GM12878 (cell line): Measurements from ENCODE around the gene ZNF804A. TPM values are rescaled to one million over a fixed set of nuclear protein-coding genes. Genes with fewer than 3 reads are reported as not detected.

Experiments
- ATAC-seq: fragments of 200-7000 bp; cut with Tn5 transposase; 3 replicates; pipeline ENCODE4 v1.9.1; 2020; ENCODE audit warnings: mild to moderate bottlenecking, moderate library complexity
- BruUV-seq: library from RNA; stranded (reverse); fragments of 400-500 nt; replicated peaks from 2 replicates; lab custom pipeline; 2021; lab: Mats Ljungman, UMichigan
- CTCF ChIA-PET: fragments of 300-600 bp; sonication (Branson Sonifier 250); formaldehyde crosslinking; extraction: SDS; loops from one replicate; lab custom pipeline; 2021; ENCODE audit warnings: inconsistent platforms; lab: Yijun Ruan, JAX
- POLR2A ChIA-PET: fragments of 350-600 bp; formaldehyde crosslinking; extraction: SDS; loops from one replicate; lab custom pipeline; 2021; ENCODE audit warnings: inconsistent platforms; lab: Charles Lee
- RAD21 ChIA-PET: fragments of 300-600 bp; sonication (Branson Sonifier 250); formaldehyde crosslinking; loops from one replicate; lab custom pipeline; 2023; ENCODE audit warnings: antibody characterized with exemption; ENCODE audit not compliant: unreplicated experiment; lab: Charles Lee
- SMC1A ChIA-PET: fragments of 300-600 bp; sonication (Branson Sonifier 250); formaldehyde crosslinking; loops from one replicate; lab custom pipeline; 2023; ENCODE audit not compliant: unreplicated experiment, uncharacterized antibody; lab: Charles Lee
- DNase-seq: peaks from one replicate; pipeline ENCODE4 v3.0.0-alpha.2; 2011; ENCODE audit warnings: low read depth, low spot score
- FAIRE-seq: peaks from 3 replicates; lab custom pipeline; 2011; peaks lifted over from hg19 to GRCh38; lab: Jason Lieb, UNC
- H2AFZ ChIP-seq: 2 replicates; pipeline ENCODE4 v1.6.0; 2011; ENCODE audit warnings: low read depth, low read length, control low read depth; ENCODE audit not compliant: control insufficient read depth
- H3K27ac ChIP-seq: 2 replicates; pipeline ENCODE4 v1.5.1; 2011; ENCODE audit warnings: control low read depth; ENCODE audit not compliant: control insufficient read depth, insufficient read depth
- H3K27me3 ChIP-seq, 2 experiments: replicated peaks in 1 of 2; 2 replicates each; pipeline versions ENCODE4 v1.6.0 to v1.6.1; 2011; ENCODE audit warnings: low read length in 1 of 2; ENCODE audit not compliant: control insufficient read depth in 2 of 2, insufficient read depth in 2 of 2
- H3K36me3 ChIP-seq, 2 experiments: 2 replicates each; pipeline ENCODE4 v1.5.1; 2011; ENCODE audit warnings: low read length in 1 of 2; ENCODE audit not compliant: control insufficient read depth in 2 of 2, insufficient read depth in 2 of 2
- H3K4me1 ChIP-seq: 2 replicates; pipeline ENCODE4 v1.6.1; 2011; ENCODE audit warnings: mild to moderate bottlenecking, low read length, moderate library complexity, mixed read lengths; ENCODE audit not compliant: control insufficient read depth, insufficient read depth
- H3K4me2 ChIP-seq: 2 replicates; pipeline ENCODE4 v1.6.0; 2011; ENCODE audit warnings: control low read depth; ENCODE audit not compliant: control insufficient read depth, insufficient read depth
- H3K4me3 ChIP-seq: fragments of 200-600 bp; sonication (generic); 2 replicates; pipeline ENCODE4 v1.5.1; 2016
- H3K79me2 ChIP-seq: 2 replicates; pipeline ENCODE4 v1.6.0; 2011; ENCODE audit warnings: low read length; ENCODE audit not compliant: control insufficient read depth, insufficient read depth
- H3K9ac ChIP-seq: 2 replicates; pipeline ENCODE4 v1.8.0; 2011; ENCODE audit warnings: low read length, control low read depth, mixed read lengths; ENCODE audit not compliant: control insufficient read depth, insufficient read depth
- H3K9me3 ChIP-seq: replicated peaks from 3 replicates; pipeline ENCODE4 v1.5.1; 2011; ENCODE audit warnings: mild to moderate bottlenecking, low read length; ENCODE audit not compliant: control insufficient read depth, insufficient read depth
- H4K20me1 ChIP-seq: 2 replicates; pipeline ENCODE4 v1.6.0; 2011; ENCODE audit not compliant: control insufficient read depth, insufficient read depth
- BCL11A ChIP-seq: IDR thresholded peaks from 2 replicates; pipeline ENCODE4 v1.6.1; 2011; ENCODE audit warnings: low read depth, low read length
- CBX5 ChIP-seq: sonication (generic); IDR thresholded peaks from 2 replicates; pipeline ENCODE4 v1.6.1; 2016; ENCODE audit warnings: low read depth, moderate library complexity, mild to moderate bottlenecking, inconsistent platforms
- SMAD1 ChIP-seq: fragments of 450-650 bp; IDR thresholded peaks from 2 replicates; pipeline ENCODE4 v1.6.1; 2018; ENCODE audit warnings: mild to moderate bottlenecking, low read depth; ENCODE audit not compliant: partially characterized antibody
- SUZ12 ChIP-seq: fragments of 200-600 bp; sonication (generic); IDR thresholded peaks from one replicate; pipeline ENCODE4 v1.6.1; 2018; ENCODE audit warnings: antibody characterized with exemption, mild to moderate bottlenecking; ENCODE audit not compliant: unreplicated experiment
- TCF7 ChIP-seq: IDR thresholded peaks from 2 replicates; pipeline ENCODE4 v1.6.1; 2014; ENCODE audit warnings: antibody characterized with exemption, borderline replicate concordance
- ZNF622 ChIP-seq: fragments of 450-650 bp; IDR thresholded peaks from 2 replicates; pipeline ENCODE4 v1.6.1; 2017; ENCODE audit warnings: mild to moderate bottlenecking, inconsistent platforms
- in situ Hi-C: fragments of 300-500 bp; cut with MboI; formaldehyde crosslinking; loops from 9 replicates; pipeline ENCODE4 v1.14.3; 2018; ENCODE audit warnings: mixed read lengths
- intact Hi-C: fragments of 100-400 bp; cut with micrococcal nuclease; formaldehyde crosslinking; loops from one replicate; pipeline ENCODE4 v1.14.2; 2022; ENCODE audit not compliant: unreplicated experiment
- polyA plus RNA-seq, 11 experiments: library from polyadenylated mRNA; depleted of rRNA in 4 of 11; unstranded in 6 of 11; stranded (reverse) in 5 of 11; fragments of >200 nt; fragmentation: Nextera tagmentation in 4 of 11; fragmentation: Illumina TruSeq in 1 of 11; extraction: Ambion mirVana in 4 of 11; extraction: Trizol in 1 of 11; gene quantifications; 1 replicate in 1 of 11; 2 replicates in 10 of 11; pipeline versions ENCODE4 v1.2.1 to v1.2.3, GENCODE V29; 2011 to 2016; ENCODE audit warnings: inconsistent platforms in 2 of 11, missing spikeins in 2 of 11, low read depth in 1 of 11
- total RNA-seq, 4 experiments: library from RNA; depleted of rRNA in 3 of 4; stranded (reverse); fragments of >200 nt in 3 of 4; fragmentation: Illumina TruSeq in 1 of 4; extraction: Trizol in 1 of 4; gene quantifications; 2 replicates each; pipeline versions ENCODE4 v1.2.1 to v1.2.3, GENCODE V29; 2013 to 2021
- TF ChIP-seq, protein P1 (sequence below): fragments of 450-650 bp; conservative IDR thresholded peaks from 2 replicates; pipeline ENCODE4 v1.6.1; 2017; ENCODE audit warnings: mild to moderate bottlenecking, moderate library complexity
- TF ChIP-seq, protein P2 (sequence below): IDR thresholded peaks from 2 replicates; pipeline ENCODE4 v1.6.1; 2012; ENCODE audit warnings: low read depth, low read length, improper control_type of control experiment
- TF ChIP-seq, protein P3 (sequence below): fragments of 450-650 bp; IDR thresholded peaks from 2 replicates; pipeline ENCODE4 v1.6.1; 2017; ENCODE audit warnings: mild to moderate bottlenecking, moderate library complexity

ZNF804A gene
- total and polyA plus RNA-seq, 10 of the 15 experiments (the other 5 are each of a cell fraction or from before 2014, with no cell fraction given), result 0.19 to 2.3 (median 1.4) TPM

DNA sequence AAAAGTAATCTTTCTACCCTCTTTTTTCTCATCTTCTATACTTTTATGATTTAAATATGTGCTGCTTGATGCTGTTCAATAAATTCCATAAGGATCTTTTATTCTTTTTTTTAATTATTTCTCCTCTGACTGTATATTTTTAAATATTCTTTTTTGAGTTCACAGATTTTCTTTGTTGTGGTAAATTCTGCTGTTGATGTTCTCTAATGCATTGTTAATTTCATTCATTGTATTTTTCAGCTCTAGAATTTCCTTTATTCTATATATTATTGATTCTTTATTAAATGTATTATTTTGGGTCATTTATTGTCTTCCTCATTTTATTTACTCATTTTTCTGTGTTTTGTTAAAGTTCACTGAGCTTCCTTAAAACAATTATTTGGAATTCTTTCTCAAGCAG lies 260.9 kb downstream of the ZNF804A start:
- no peak for FAIRE-seq
- Histone ChIP-seq H3K27ac (no peak overlapping the region), H3K4me3 (no peak overlapping the region), H3K9me3 (peaks cover 4% of the 10 kb centered on the region; the same call in 1 of the 3 replicates), H2AFZ (no peak overlapping the region), H3K4me1 (no peaks in the 10 kb centered on the region), H3K79me2 (no peaks in the 10 kb centered on the region), H3K27me3 (no peaks in the 10 kb centered on the region), H3K36me3 (no peaks in the 10 kb centered on the region), H3K4me2 (no peak overlapping the region), H3K9ac (no peak overlapping the region), H4K20me1 (no peaks in the 10 kb centered on the region)
- intact Hi-C loops, result no loop called here
- ChIA-PET RAD21 (no interaction called here), CTCF (interaction anchor here (0.6 kb wide), 1 partner anchor 24 kb away, joined by 3 read pairs; no protein-coding TSS in a partner anchor), POLR2A (no interaction called here), SMC1A (no interaction called here)
- in situ Hi-C loops, result no loop called here
- DNase-seq, result no peak
- no peak for ATAC-seq
- TF ChIP-seq, protein P1, sequence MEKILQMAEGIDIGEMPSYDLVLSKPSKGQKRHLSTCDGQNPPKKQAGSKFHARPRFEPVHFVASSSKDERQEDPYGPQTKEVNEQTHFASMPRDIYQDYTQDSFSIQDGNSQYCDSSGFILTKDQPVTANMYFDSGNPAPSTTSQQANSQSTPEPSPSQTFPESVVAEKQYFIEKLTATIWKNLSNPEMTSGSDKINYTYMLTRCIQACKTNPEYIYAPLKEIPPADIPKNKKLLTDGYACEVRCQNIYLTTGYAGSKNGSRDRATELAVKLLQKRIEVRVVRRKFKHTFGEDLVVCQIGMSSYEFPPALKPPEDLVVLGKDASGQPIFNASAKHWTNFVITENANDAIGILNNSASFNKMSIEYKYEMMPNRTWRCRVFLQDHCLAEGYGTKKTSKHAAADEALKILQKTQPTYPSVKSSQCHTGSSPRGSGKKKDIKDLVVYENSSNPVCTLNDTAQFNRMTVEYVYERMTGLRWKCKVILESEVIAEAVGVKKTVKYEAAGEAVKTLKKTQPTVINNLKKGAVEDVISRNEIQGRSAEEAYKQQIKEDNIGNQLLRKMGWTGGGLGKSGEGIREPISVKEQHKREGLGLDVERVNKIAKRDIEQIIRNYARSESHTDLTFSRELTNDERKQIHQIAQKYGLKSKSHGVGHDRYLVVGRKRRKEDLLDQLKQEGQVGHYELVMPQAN, result no peak
- TF ChIP-seq TCF7, result peak; percentile 53; the same call in 1 of the 2 replicates
- 0 out of 2 replicates have a peak, but pooled peaks have one; percentile 48 for TF ChIP-seq CBX5
- no peak for TF ChIP-seq SMAD1
- no peak for TF ChIP-seq ZNF622
- TF ChIP-seq BCL11A, result no peak
- TF ChIP-seq SUZ12, result no peak
- TF ChIP-seq, protein P2, sequence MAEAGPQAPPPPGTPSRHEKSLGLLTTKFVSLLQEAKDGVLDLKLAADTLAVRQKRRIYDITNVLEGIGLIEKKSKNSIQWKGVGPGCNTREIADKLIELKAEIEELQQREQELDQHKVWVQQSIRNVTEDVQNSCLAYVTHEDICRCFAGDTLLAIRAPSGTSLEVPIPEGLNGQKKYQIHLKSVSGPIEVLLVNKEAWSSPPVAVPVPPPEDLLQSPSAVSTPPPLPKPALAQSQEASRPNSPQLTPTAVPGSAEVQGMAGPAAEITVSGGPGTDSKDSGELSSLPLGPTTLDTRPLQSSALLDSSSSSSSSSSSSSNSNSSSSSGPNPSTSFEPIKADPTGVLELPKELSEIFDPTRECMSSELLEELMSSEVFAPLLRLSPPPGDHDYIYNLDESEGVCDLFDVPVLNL, result no peak
- TF ChIP-seq, protein P3, sequence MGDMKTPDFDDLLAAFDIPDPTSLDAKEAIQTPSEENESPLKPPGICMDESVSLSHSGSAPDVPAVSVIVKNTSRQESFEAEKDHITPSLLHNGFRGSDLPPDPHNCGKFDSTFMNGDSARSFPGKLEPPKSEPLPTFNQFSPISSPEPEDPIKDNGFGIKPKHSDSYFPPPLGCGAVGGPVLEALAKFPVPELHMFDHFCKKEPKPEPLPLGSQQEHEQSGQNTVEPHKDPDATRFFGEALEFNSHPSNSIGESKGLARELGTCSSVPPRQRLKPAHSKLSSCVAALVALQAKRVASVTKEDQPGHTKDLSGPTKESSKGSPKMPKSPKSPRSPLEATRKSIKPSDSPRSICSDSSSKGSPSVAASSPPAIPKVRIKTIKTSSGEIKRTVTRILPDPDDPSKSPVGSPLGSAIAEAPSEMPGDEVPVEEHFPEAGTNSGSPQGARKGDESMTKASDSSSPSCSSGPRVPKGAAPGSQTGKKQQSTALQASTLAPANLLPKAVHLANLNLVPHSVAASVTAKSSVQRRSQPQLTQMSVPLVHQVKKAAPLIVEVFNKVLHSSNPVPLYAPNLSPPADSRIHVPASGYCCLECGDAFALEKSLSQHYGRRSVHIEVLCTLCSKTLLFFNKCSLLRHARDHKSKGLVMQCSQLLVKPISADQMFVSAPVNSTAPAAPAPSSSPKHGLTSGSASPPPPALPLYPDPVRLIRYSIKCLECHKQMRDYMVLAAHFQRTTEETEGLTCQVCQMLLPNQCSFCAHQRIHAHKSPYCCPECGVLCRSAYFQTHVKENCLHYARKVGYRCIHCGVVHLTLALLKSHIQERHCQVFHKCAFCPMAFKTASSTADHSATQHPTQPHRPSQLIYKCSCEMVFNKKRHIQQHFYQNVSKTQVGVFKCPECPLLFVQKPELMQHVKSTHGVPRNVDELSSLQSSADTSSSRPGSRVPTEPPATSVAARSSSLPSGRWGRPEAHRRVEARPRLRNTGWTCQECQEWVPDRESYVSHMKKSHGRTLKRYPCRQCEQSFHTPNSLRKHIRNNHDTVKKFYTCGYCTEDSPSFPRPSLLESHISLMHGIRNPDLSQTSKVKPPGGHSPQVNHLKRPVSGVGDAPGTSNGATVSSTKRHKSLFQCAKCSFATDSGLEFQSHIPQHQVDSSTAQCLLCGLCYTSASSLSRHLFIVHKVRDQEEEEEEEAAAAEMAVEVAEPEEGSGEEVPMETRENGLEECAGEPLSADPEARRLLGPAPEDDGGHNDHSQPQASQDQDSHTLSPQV, result no peak
- BruUV-seq, result no TSS peak
